Fibroblast of the aortic adventitia (primary cell): ENCODE measurements around the gene SEC61A2. TPM values are rescaled to one million over a fixed set of nuclear protein-coding genes. Genes with fewer than 3 reads are reported as not detected.
"Not testable (repeated sequence)": the region's sequence is repeated elsewhere in the genome, so short reads cannot be mapped to it uniquely, and the experiment has no call there.

ENCODE experiments used
- DNase-seq: peaks from one replicate; pipeline ENCODE4 v3.0.0-alpha.2; 2010; ENCODE audit warnings: low read depth
- H3K4me3 ChIP-seq: 2 replicates; pipeline ENCODE4 v1.5.1; 2011; ENCODE audit warnings: low read depth, mild to moderate bottlenecking, control low read depth, low read length, moderate library complexity
- total RNA-seq: library from RNA; depleted of rRNA; stranded (reverse); fragments of >200 nt; gene quantifications from 2 replicates; pipeline ENCODE4 v1.2.3, GENCODE V29; 2012; ENCODE audit warnings: low replicate concordance
- TF ChIP-seq, protein P1 (sequence below): IDR thresholded peaks from 2 replicates; pipeline ENCODE4 v1.5.1; 2011; ENCODE audit warnings: mild to moderate bottlenecking, low read length, control low read depth, inconsistent platforms; ENCODE audit not compliant: insufficient read depth

Gene SEC61A2
- total RNA-seq, 1 donor, result 8.9 TPM

DNA sequence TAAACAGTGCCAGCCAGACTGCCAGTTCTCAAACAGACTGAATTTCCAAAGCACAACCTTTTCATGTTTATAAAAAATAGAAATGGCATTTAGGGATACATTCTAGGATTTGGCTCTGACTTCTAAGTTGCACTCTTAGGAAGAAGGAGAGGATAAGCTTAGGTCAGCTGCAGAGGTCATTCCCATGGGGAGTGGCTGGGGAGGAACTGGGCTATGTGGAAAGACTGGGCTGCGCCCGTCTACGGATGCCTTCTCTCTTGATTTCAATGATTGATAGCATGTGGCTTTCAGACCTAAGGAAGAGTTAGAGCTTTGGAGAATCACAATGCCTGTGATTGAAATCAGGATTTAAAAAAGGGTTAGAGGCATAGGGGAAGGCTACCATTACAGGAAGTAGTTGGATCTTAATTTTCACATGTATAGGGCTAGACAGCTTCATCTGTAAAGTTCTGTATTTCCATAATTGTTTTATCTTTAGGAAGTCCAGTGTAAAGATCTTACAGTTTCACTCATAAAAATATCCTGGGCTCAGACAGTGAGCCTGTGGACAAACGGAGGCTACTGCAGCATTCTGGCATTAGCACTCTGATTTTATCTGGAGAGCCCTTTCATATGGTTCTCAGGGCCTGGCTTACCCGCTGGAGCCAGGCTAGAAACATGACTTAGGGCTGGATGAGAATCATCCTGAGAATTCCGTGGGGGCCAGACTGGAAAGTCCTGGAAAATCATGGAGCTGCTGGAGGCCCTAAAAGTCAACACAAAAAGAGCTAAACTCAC lies 36.7 kb downstream of the SEC61A2 start:
- no peak overlapping the region for H3K4me3 ChIP-seq
- DNase-seq, result no peak
- TF ChIP-seq, protein P1, sequence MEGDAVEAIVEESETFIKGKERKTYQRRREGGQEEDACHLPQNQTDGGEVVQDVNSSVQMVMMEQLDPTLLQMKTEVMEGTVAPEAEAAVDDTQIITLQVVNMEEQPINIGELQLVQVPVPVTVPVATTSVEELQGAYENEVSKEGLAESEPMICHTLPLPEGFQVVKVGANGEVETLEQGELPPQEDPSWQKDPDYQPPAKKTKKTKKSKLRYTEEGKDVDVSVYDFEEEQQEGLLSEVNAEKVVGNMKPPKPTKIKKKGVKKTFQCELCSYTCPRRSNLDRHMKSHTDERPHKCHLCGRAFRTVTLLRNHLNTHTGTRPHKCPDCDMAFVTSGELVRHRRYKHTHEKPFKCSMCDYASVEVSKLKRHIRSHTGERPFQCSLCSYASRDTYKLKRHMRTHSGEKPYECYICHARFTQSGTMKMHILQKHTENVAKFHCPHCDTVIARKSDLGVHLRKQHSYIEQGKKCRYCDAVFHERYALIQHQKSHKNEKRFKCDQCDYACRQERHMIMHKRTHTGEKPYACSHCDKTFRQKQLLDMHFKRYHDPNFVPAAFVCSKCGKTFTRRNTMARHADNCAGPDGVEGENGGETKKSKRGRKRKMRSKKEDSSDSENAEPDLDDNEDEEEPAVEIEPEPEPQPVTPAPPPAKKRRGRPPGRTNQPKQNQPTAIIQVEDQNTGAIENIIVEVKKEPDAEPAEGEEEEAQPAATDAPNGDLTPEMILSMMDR, result no peak

DNA sequence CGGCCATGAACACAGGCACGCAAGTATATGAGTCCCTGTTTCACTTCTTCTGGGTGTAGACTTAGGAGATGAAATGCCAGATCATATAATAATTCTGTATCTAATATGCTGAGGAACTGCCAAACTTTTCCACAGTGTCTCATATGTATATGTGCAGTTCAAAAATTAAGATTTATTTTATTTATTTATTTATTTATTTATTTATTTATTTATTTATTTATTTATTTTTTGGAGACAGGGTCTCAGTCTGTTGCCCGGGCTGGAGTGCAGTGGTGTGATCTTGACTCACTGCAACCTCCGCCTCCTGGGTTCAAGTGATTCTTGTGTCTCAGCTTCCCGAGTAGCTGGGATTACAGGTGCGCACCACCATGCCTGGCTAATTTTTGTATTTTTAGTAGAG lies 42.0 kb downstream of the SEC61A2 start:
- H3K4me3 ChIP-seq, DNase-seq: not testable (repeated sequence)

DNA sequence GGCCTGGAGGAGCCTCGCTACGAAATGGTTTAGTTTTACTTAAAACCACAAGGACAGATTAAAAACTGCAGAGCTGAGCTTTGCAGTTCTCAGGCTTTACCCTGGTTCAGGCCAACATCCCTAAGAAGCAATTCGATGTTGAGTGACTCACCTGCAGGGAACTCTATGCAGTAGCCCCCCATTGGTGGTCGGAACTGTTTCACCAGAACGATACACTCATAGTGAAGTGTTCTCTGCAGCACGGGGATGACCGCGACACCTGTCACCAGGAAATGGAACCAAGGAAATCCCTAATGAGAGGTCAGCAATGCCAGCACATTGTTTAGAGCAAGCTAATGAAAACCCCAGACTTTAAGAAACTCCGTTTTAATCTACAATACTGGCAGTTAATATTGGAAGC lies 48.2 kb downstream of the SEC61A2 start:
- no peak for DNase-seq
- no peak overlapping the region for H3K4me3 ChIP-seq
- TF ChIP-seq, protein P1, result no peak

DNA sequence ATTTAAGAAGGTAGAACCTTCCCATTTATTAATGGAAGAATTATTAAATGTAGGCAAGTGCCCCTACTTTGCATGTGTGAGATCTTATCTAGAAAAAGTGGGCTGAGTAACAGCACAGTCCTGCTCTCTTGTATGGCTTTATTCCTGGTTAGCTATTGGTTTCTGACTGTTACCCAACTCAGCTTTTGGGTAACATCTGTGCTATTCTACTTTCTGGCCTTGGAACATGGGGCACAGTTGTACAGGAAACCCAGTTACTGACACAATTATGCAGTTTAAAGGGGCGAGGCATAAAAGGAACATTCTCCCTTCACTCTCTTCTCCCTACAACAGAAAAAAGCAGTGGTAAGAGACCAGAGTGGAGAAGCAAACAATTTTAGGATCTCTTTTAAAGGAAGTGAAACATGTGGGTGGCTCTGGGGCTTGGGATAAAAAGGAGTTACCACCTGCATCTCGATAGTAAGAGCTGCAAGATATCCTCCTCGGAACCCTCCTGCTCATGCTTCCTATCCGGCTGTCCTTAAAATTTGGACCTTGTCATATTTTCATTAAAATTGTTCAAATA lies 50.2 kb downstream of the SEC61A2 start:
- TF ChIP-seq, protein P1, result no peak
- DNase-seq, result no peak
- H3K4me3 ChIP-seq, result no peak overlapping the region

DNA sequence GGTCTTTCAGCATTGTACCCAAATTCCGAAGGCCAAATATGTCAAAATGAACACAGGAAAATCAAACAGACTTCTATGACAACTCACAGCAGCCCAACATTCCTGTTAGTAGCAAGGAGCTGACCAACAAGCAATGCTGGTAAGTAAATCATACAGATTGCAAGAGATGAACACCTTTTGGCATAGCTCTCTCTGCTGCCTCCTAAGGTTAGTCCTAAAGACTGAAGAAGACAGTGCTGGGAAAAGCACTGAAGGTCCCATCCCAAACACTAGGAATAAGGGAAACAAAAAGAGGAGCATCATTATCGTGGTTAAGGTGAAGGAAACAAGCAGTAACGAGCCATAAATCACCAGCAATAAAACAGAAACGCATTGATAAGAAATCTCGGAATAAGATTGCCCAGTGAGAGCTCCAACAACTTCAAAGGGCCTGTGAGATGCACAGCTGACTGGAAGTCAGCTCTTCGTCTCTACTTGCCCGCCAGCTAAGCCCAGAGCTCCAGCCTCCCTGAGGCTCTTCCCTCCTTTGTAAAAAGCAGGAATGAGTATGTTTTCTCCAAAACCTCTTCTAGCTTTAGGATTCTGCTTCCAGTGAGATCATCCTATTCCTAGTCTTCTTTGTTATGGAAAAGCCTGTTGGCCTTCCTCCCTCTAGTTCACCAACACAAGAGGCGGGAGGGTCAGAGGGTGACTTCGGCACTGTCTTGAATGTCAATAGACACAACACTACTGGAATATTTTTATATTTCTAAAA lies 50.9 kb downstream of the SEC61A2 start:
- no peak overlapping the region for H3K4me3 ChIP-seq
- DNase-seq, result no peak
- TF ChIP-seq, protein P1, result no peak

DNA sequence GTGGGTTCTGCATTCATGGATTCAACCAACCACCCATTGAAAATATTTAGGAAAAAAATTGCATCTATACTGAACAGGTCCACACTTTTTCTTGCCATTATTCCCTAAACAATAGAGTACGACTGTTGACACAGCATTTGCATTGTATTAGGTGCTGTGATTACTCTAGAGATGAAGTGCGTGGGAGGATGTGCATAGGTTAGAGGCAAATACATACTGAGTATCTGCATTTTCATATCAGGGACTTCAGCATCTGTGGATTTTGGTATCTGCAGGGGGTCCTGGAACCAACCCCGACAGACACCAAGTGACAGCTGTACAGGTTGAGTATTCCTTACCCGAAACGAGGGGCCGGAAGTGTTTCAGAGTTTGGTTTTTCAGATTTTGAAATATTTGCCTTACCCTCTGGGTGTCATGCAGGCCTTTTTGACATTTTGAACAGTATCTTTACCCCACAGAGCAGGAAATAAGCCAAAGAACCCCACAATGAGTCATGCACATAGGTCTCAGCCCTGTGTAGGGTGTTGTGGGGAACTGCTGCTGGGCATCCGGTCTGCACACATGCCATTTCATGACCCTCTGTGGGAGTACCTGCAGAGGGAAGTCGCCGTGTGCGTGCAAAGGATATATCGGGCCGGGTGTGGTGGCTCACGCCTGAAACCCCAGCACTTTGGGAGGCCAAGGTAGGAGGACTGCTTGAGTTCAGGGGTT lies 51.7 kb downstream of the SEC61A2 start:
- no peak for DNase-seq
- TF ChIP-seq, protein P1, result no peak
- no peak overlapping the region for H3K4me3 ChIP-seq

DNA sequence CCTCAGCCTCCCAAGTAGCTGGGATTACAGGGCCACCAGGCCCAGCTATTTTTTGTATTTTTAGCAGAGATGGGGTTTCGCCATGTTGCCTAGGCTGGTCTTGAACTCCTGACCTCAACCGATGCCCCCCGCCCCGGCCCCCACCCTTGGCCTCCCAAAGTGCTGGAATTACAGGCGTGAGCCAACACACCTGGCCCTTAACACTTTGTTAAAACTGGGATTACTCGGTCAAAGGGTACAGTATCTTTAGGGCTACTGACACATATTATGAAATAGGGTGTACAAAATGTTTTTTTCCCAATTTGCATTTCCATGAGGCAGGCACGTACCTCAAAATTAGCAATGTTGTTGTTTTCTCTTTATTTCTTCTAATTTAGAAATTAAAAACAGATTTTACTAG lies 54.7 kb downstream of the SEC61A2 start:
- no peak overlapping the region for H3K4me3 ChIP-seq
- DNase-seq, result no peak
- TF ChIP-seq, protein P1, result no peak
